SH-SY5Y (cell line): ENCODE measurements around the gene SYNJ2.

Experiments used
- GATA2 ChIP-seq: IDR thresholded peaks from 2 replicates; pipeline ENCODE4 v1.6.1; 2011; ENCODE audit warnings: mild to moderate bottlenecking, low read depth, low read length
- GATA3 ChIP-seq: IDR thresholded peaks from 2 replicates; pipeline ENCODE4 v1.6.1; 2011; ENCODE audit warnings: low read depth, mild to moderate bottlenecking, low read length, moderate library complexity

DNA sequence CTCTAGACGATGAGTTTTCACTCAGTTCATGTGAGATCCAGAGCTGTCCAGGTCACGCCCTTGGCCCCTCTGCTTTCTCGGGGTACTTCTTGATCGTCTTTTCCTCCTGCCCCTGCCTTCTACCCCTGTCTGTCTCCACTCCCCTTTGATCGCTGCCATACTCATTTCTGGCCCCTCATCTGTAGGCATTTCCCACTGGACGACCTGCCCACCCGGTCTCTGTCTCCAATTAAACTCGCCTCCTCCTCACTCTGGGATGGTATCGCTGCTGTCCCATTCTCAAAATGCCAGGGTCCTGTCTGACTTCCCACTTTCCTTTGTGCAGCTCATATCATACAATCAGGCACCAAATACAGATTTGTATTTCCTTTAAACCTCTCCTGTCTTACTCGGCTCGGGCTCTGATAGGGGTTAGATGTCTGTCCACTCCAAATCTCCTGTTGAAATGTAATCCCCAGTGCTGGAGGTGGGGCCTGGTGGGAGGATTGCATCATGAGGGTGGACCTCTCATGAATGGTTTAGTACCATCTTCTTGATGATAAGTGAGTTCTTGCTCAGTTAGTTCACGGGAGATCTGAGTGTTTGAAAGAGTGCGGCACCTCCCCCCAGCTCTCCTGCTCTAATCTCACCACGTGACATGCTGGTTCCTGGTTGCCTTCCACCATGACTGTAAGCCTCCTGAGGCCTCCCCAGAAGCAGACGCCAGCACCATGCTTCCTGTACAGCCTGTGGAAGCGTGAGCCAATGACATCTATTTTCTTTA is 3.5 kb upstream of the SYNJ2 start:
- TF ChIP-seq GATA2 (no peak), GATA3 (no peak)
